ENCODE measurements around the gene TMEM208. TPM values are rescaled to one million over a fixed set of nuclear protein-coding genes. Genes with fewer than 3 reads are reported as not detected.
A peak's percentile ranks its signal among the peaks of the same experiment; 100 is the strongest.

The TMEM208 gene
- total RNA-seq, 2 donors from 2014 or later, result 28.4 to 35.4 TPM

DNA sequence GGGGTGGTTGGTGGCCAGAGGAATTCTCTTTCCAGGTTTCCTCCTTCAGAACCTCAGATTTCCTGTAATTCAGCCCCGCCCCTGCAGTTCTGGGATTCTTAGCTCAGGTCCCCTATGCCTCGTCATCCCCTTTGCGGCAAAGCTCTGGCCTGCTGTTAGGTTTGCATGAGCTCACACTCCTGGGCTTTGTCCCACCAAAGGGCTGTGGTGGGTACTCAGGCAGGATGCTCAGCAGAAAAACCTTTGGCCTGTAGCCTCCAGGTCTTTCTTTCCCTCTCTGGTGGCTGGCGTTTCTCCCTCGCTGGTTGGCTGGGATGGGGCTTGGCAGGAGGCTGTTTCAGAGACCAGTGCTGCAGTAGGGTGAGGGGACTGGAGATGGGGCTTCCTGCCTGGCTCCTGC is 42.8 kb downstream of the TMEM208 start:
- Mint-ChIP-seq H3K27ac (no peak overlapping the region), H3K36me3 (no peaks in the 10 kb centered on the region), H3K9me3 (no peaks in the 10 kb centered on the region)
- ATAC-seq (no peak), DNase-seq (ENCODE audit: low spot score in 2 of 2) (no peak)

DNA sequence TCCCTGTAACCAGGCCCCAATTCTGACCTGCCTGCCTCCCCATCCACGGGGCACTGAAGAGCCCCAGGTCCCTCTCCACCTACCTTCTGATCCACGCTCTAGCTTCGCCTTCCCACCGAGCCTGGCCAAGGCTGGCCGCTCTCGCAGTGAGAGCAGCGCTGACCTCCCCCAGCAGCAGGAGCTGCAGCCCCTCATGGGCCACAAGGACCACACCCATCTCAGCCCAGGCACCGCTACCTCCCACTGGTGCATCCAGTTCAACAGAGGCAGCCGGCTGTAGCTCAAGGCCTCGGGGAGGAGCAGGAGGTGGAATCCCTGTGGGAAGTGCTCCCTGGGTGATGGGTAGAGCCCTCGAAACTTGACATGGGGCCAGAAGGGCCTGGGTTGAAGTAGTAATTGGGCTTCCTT is 44.0 kb downstream of the TMEM208 start:
- DNase-seq (ENCODE audit: low spot score in 2 of 2) (no peak), ATAC-seq (no peak)
- H3K9me3 Mint-ChIP-seq, result no peaks in the 10 kb centered on the region
- H3K36me3 Mint-ChIP-seq, result peaks cover 0 to 5% of the 10 kb centered on the region in 2 donors
- no peak overlapping the region for H3K27ac Mint-ChIP-seq

DNA sequence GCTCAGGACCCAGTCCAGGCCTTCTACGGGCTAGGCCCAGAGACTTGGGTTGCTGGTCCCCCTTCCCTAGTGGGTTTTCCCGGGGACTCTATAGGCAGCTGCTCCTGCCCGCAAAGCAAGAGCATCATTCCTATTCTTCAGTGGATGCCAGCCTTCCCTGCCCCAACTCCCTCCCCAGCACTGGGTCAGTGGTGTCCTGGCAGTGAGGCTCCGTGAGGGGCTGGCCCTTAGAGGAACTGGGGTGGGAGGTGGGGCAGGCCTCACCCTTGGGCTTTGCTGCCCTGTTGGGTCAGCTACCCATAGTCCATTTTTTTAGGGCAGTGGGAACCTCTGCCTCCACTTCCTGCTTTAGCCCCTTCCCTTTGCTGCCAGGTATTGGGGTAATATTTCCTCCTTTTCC is 44.5 kb downstream of the TMEM208 start:
- no peak for ATAC-seq
- no peak overlapping the region for H3K27ac Mint-ChIP-seq

DNA sequence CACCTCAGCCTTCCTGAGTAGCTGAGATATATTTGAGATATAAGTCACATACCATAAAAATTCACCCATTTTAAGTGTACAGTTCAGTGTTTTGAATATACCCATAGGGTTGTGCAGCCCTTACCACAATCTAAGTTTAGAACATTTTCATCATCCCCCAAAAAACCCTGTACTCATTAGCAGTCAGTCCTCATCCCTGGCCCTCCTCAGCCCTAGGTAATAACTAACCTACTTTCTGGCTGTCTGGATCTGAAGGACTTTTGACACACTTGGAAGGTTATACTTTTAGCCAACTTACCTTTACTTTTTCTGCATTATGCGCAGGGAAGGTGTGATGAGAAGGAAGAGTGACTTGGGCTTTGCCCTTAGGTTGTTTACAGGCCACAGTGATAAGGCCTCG is 48.4 kb downstream of the TMEM208 start:
- ATAC-seq (no peak), DNase-seq (ENCODE audit: low spot score in 2 of 2) (no peak)
- peak overlapping the region in 1 of 2 donors; percentile 82 for H3K27ac Mint-ChIP-seq

More for the DNA sequence above, 44.5 kb downstream of the TMEM208 start:
- Mint-ChIP-seq H3K36me3 (peaks cover 0 to 8% of the 10 kb centered on the region in 2 donors), H3K9me3 (no peaks in the 10 kb centered on the region)
- DNase-seq (ENCODE audit: low spot score in 2 of 2), result no peak

DNA sequence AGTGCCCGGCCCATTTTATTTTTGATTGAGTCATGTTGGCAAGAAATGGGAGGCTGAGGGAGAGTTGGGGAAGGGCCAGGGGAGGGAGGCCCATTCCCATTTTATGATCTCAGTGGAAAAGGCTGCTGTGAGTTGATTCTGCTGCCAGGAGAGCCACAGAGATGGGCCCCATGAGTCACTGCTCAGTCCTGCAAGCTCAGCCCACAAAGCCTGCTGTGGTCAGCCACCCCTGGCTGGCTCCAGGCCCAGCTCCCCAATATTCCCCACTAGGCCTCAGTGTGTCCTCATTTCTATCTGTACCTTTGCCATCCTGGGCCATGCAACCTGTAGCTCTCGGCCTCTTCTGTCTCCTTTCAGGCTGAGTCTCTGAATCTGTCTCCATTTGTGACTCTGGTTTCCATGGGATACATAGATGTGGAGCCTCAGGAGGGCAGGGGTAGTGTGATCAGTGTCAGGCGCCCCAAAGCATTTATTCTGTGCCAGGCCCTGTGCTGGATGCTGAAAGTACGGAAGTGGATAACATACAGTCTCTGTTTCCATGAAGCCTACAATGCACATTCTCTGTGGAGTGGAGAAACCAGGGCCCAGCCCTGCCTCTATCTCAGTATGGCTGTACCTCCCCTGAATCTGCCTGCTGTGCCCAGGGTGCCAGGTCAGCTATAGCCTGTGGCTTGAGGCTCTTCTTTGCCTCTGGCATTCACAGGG is 50.5 kb downstream of the TMEM208 start:
- ATAC-seq (peak in 1 of 2 donors; percentile 58), DNase-seq (ENCODE audit: low spot score in 2 of 2) (peak in 1 of 2 donors; percentile 76)
- H3K27ac Mint-ChIP-seq, result peak overlapping the region; percentile 89 to 90
- H3K36me3 Mint-ChIP-seq, result peaks cover 0 to 12% of the 10 kb centered on the region in 2 donors
- H3K9me3 Mint-ChIP-seq, result no peaks in the 10 kb centered on the region

More for the DNA sequence above, 48.4 kb downstream of the TMEM208 start:
- no peaks in the 10 kb centered on the region for H3K9me3 Mint-ChIP-seq
- peaks cover 0 to 12% of the 10 kb centered on the region in 2 donors for H3K36me3 Mint-ChIP-seq

DNA sequence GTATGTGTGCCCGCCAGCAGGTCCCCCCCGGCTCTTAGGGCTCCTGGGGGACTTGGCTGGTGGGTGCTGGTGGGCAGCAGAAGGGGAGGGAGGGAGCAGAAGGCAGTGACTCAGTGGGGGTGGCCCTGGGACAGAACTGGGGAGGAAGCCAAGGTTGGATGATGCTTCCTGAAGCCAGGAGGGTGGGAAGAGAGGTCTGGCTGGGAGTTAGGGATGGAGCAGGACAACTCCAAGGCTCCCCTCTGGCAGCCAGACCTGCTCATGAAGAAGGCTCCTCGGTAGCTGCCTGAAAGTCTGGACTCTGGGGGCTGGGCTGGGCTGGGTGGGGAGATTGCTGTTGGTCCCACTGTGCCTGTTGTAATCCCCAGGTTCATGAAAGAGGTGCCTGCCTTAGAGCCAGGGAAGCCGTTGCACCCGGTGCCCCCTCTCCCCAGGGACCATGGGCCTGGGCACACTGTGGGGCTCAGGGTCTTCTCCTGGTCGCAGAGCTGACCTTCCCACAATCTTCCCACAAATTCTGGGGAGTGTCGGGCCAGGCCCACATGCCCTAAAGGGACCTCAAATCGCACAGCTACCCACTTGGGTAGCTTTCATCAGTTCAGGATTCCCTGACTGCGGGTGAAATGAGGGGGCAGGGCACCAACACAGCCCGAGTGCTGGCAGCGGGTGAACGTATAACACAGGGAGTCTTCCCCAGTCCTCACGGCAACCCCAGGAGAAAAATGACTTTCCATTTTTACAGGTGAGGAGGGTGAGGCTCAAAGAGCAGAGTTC is 51.3 kb downstream of the TMEM208 start:
- no peak for DNase-seq (ENCODE audit: low spot score in 2 of 2)
- Mint-ChIP-seq H3K9me3 (no peaks in the 10 kb centered on the region), H3K36me3 (peaks cover 0 to 12% of the 10 kb centered on the region in 2 donors), H3K27ac (peak overlapping the region; percentile 90 to 94)
- ATAC-seq, result no peak

Other genes starting within 250 kb of the TMEM208 start
- gene CES4A, start 238.5 kb upstream of the TMEM208 start, total RNA-seq, result 10 to 100 TPM in 1 of 2 donors, 1 to 10 TPM in 1; 8.2 to 21.3 TPM
- 100 to 1,000 TPM; 119 to 124 TPM for gene CBFB, start 198.0 kb upstream of the TMEM208 start, total RNA-seq
- 10 to 100 TPM; 15.6 to 16.6 TPM for gene PHAF1, start 117.2 kb upstream of the TMEM208 start, total RNA-seq
- gene B3GNT9, start 76.1 kb upstream of the TMEM208 start, total RNA-seq, result 1 to 10 TPM; 3.2 to 4.7 TPM
- gene TRADD, start 67.2 kb upstream of the TMEM208 start, total RNA-seq, result 10 to 100 TPM; 15.7 to 43.5 TPM
- 10 to 100 TPM; 27.9 to 38.7 TPM for gene FBXL8, start 67.2 kb upstream of the TMEM208 start, total RNA-seq
- gene HSF4, start 62.4 kb upstream of the TMEM208 start, total RNA-seq, result 10 to 100 TPM; 26.0 to 58.8 TPM
- 10 to 100 TPM in 1 of 2 donors, 1 to 10 TPM in 1; 9.2 to 43.4 TPM for gene NOL3, start 56.6 kb upstream of the TMEM208 start, total RNA-seq
- 10 to 100 TPM; 26.3 to 63.5 TPM for gene MATCAP1, start 43.2 kb upstream of the TMEM208 start, total RNA-seq
- under 1 TPM in 1 of 2 donors, not detected in 1; 0.36 TPM for gene EXOC3L1, start 37.0 kb upstream of the TMEM208 start, total RNA-seq
- gene E2F4, start 35.0 kb upstream of the TMEM208 start, total RNA-seq, result 100 to 1,000 TPM in 1 of 2 donors, 10 to 100 TPM in 1; 71.7 to 104 TPM
- gene ELMO3, start 28.0 kb upstream of the TMEM208 start, total RNA-seq, result 1 to 10 TPM; 4.0 to 7.0 TPM
- gene FHOD1, start 20.4 kb downstream of the TMEM208 start, total RNA-seq, result 100 to 1,000 TPM; 104 to 133 TPM
- 10 to 100 TPM in 1 of 2 donors, 1 to 10 TPM in 1; 8.3 to 13.6 TPM for gene SLC9A5, start 21.8 kb downstream of the TMEM208 start, total RNA-seq
- 10 to 100 TPM in 1 of 2 donors, 1 to 10 TPM in 1; 9.5 to 23.2 TPM for gene PLEKHG4, start 52.4 kb downstream of the TMEM208 start, total RNA-seq
- 1 to 10 TPM in 1 of 2 donors, under 1 TPM in 1; 0.71 to 6.1 TPM for gene KCTD19, start 99.6 kb downstream of the TMEM208 start, total RNA-seq
- 1 to 10 TPM in 1 of 2 donors, under 1 TPM in 1; 0.57 to 1.9 TPM for gene LRRC36, start 99.7 kb downstream of the TMEM208 start, total RNA-seq
- gene TPPP3, start 166.4 kb downstream of the TMEM208 start, total RNA-seq, result not detected
- 1 to 10 TPM in 1 of 2 donors, under 1 TPM in 1; 0.23 to 2.4 TPM for gene ZDHHC1, start 189.3 kb downstream of the TMEM208 start, total RNA-seq
- 1 to 10 TPM; 1.3 to 2.7 TPM for gene HSD11B2, start 204.0 kb downstream of the TMEM208 start, total RNA-seq